Stimulated activated CD4-positive, alpha-beta T cell treated with anti-CD3 and anti-CD28 coated beads, TNF-alpha, amount 100 ng/mL, for 4 hours (primary cell): ENCODE data around the gene CNMD.
"Not testable (repeated sequence)": the region's sequence is repeated elsewhere in the genome, so short reads cannot be mapped to it uniquely, and the experiment has no call there.

Source experiments
- DNase-seq, 3 experiments: peaks; one replicate each; pipeline ENCODE4 v3.0.0-alpha.2; 2020; ENCODE audit warnings: low read depth in 3 of 3

CNMD gene

DNA sequence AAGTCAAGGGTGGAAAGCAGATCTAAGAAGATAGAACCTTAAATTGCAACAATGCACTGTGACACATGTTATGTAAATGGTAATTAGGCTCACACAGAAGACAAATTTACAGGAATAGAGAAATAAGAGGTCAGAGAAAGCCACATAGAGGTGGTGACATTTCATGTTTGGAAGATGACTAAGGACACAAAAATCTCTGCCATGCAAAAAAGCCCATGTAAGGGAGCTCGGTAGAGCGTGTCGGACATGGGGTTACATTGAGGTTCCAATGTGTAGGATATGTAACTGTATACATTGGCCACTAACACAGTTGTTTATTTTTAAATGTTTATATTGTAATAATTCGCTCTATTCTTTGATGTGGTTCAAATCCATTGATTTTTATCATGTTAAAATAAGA lies 53.2 kb downstream of the CNMD start:
- no peak for DNase-seq

DNA sequence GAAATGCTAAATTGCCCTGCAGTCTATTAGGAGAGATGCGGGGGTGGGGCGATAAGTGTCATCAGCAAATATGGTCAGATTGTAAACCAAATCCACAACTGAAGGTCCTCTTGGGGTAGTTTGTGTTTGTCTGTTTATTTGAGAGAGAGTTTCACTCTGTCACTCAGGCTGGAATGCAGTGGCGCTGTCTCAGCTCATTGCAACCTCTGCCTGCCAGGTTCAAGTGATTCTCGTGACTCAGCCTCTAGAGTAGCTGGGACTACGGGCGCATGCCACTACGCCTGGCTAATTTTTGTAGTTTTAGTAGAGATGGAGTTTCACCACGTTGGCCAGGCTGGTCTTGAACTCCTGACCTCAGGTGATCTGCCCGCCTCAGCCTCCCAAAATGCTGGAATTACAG lies 53.8 kb downstream of the CNMD start:
- not testable (repeated sequence) for DNase-seq

DNA sequence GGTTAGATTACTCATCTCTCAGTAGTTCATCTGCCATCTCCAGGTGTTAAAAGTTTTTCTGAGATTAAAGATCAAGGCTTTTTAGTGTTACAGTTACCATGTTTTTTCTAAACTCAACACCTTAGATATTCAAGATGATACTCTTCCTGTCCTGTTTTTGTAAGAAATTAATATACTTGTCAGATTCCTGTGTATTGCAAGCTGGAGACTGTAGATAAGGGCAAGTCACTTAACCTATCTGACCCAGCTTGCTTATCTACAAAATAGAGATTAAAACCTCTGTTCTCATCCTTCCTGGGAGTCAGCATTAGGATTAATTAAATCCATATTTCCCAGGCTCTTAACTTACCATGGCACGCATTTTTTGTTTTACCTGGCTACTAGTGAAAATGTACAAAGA lies 61.8 kb downstream of the CNMD start:
- DNase-seq = no peak

DNA sequence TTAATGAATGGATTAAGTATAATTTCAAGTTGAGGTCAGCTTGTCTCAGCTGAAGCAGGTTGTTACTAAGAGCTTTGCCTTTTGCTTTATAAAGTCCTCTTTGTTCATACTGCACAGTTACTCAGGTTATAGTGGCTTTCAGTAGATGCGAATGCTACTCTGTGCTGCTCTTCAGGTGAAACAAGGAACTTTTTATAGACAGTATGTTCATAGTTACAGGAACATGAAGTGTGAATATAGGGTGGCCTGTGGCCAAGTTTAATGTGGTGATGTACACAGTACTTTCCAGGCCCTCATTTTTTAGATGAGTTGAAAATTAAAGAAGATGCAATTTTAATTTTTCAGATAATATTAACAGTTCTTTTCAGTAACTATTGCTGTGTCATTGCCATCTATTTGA lies 66.2 kb downstream of the CNMD start:
- no peak for DNase-seq

DNA sequence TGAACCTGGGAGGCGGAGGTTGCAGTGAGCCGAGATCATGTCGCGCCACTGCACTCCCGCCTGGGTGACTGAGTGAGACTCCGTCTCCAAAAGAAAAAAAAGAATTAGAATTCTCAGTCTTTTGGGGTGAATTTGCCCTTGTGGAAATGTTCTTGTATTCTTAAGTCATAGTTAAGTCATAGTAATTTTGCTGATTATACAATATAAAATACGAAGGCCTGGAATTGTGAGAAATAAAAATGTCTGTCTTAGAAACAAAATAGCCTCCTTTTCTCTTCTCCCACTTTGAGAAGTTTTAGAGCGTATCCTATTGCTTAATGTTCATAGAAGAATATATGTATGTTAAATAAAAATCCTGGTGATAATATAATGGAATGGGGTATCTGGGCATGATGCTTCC lies 68.9 kb downstream of the CNMD start:
- no peak for DNase-seq

DNA sequence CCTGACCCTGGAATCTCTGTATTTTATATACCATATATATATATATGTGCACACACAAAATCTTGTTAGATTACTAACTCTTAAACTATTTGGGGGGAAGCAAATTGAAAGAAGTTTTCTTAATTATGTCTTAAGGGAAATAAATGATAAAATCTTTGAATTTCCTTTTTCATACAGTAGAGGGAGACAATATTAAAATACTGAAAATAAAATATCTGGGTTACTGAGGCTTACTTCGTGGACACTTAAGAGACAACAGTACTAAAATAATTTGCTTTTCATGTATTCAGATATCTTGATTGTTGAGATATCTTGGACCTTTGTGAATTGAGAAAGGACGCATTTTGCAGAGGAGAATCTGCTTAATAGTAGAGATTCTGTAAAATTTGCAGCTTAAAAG lies 69.9 kb downstream of the CNMD start:
- DNase-seq = no peak

DNA sequence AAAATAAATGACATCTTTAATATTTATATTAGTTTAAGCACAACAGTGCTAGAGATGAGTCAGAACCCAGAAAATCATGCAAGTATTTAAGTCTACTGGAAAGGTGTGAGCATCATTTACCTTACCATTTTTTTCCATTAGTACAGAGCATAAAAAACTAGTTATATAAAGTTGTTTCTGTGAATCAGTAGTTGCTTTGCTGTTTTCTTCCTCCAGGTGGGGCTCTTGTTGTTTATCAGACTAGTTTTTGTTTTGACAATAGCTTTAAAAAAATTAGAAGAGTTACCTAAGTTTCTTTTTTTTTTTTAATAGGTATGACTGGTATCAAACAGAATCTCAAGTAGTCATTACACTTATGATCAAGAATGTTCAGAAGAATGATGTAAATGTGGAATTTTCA lies 74.3 kb downstream of the CNMD start:
- DNase-seq = no peak

DNA sequence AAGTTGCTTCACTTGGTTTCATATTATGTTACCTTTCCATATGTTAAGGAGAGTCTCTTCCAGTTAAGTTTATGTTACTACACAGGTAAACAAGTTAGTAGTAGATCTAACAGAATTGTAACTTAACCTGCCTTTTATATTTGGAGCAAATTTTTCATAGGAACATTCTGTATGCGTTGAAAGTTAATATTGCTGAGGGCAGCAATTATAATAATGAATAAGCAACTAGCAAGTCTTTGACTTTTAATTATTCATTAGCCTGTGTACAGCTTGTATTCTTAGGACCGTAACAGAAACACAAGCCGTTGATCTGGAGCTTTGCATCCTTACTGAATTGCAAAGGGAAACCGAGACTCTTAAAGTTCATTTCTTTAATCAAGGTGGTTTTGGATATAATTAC lies 75.3 kb downstream of the CNMD start:
- no peak for DNase-seq

DNA sequence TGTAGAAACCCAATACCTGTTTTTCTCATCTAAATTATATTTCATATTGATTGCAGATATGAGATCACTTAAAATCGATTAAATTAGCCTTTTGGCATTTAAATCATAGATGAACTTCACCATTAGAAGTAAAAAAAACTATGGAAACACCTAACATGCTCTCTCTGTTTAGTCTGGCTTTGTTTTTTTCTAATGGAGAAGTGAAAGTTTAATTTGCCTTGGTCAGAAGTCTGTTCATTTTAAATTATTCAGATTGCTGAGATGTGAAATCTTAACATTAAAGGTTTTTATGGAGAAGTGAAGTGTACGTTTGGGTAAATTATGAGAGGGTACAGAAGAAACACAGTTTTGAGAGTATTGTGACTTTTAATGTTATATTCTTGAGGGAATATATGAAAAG lies 80.3 kb downstream of the CNMD start:
- DNase-seq = no peak
